Parathyroid adenoma (tissue), 2 donors: Measurements from ENCODE around the gene FARS2.

Source experiments
- H2AFZ ChIP-seq: fragments of 300-600 bp; sonication (generic); one replicate; pipeline ENCODE4 v1.7.0; 2017; ENCODE audit warnings: antibody characterized with exemption, mild to moderate bottlenecking
- H3K27ac ChIP-seq: fragments of 300-600 bp; sonication (generic); one replicate; pipeline ENCODE4 v1.7.0; 2017
- H3K27me3 ChIP-seq: fragments of 300-600 bp; sonication (generic); one replicate; pipeline ENCODE4 v1.7.0; 2017; ENCODE audit warnings: low read length; ENCODE audit not compliant: control insufficient read depth, insufficient read depth
- H3K36me3 ChIP-seq: fragments of 300-600 bp; sonication (generic); one replicate; pipeline ENCODE4 v1.7.0; 2017; ENCODE audit warnings: low read length; ENCODE audit not compliant: control insufficient read depth, insufficient read depth
- H3K4me1 ChIP-seq: fragments of 300-600 bp; sonication (generic); one replicate; pipeline ENCODE4 v1.7.0; 2017; ENCODE audit warnings: control low read depth
- H3K4me2 ChIP-seq: fragments of 300-600 bp; sonication (generic); one replicate; pipeline ENCODE4 v1.7.0; 2017; ENCODE audit warnings: low read length
- H3K4me3 ChIP-seq: fragments of 300-600 bp; sonication (generic); one replicate; pipeline ENCODE4 v1.7.0; 2017; ENCODE audit warnings: low read depth, low read length
- H3K79me2 ChIP-seq: fragments of 300-600 bp; sonication (generic); one replicate; pipeline ENCODE4 v1.7.0; 2017; ENCODE audit warnings: control low read depth
- H3K9ac ChIP-seq: fragments of 300-600 bp; sonication (generic); one replicate; pipeline ENCODE4 v1.7.0; 2017; ENCODE audit warnings: mild to moderate bottlenecking
- H3K9me3 ChIP-seq: fragments of 300-600 bp; sonication (generic); one replicate; pipeline ENCODE4 v1.7.0; 2017; ENCODE audit warnings: low read length; ENCODE audit not compliant: control insufficient read depth
- CTCF ChIP-seq: fragments of 300-600 bp; sonication (generic); IDR thresholded peaks from one replicate; pipeline ENCODE4 v1.7.0; 2017; ENCODE audit warnings: antibody characterized with exemption, mild to moderate bottlenecking
- donor health status: primary hyperparathyroidism.

FARS2 gene

GRCh38 chr6:5471637-5472398, 210.5 kb downstream of the FARS2 start:
- no peaks in the 10 kb centered on the region for H3K27me3 ChIP-seq

GRCh38 chr6:5472571-5472970, 211.3 kb downstream of the FARS2 start:
- Histone ChIP-seq H3K4me2 (no peak overlapping the region), H3K36me3 (no peaks in the 10 kb centered on the region)

More at GRCh38 chr6:5471637-5472398, 210.5 kb downstream of the FARS2 start:
- peaks cover 9% of the 10 kb centered on the region for H3K4me1 ChIP-seq
- H3K9ac ChIP-seq: no peak overlapping the region
- no peak overlapping the region for H2AFZ ChIP-seq
- H3K79me2 ChIP-seq: peaks cover 22% of the 10 kb centered on the region
- no peak overlapping the region for H3K4me2 ChIP-seq
- H3K27ac ChIP-seq: no peak overlapping the region
- H3K4me3 ChIP-seq: no peak overlapping the region
- no peaks in the 10 kb centered on the region for H3K9me3 ChIP-seq
- TF ChIP-seq CTCF: no peak
- H3K36me3 ChIP-seq: no peaks in the 10 kb centered on the region

GRCh38 chr6:5475779-5476178, 214.5 kb downstream of the FARS2 start:
- H3K27ac ChIP-seq: no peak overlapping the region
- peaks cover 22% of the 10 kb centered on the region for H3K79me2 ChIP-seq
- no peak overlapping the region for H3K4me3 ChIP-seq
- peaks cover 16% of the 10 kb centered on the region for H3K4me1 ChIP-seq
- H2AFZ ChIP-seq: no peak overlapping the region
- no peak overlapping the region for H3K4me2 ChIP-seq
- no peaks in the 10 kb centered on the region for H3K9me3 ChIP-seq
- no peak for TF ChIP-seq CTCF
- H3K36me3 ChIP-seq: no peaks in the 10 kb centered on the region
- no peak overlapping the region for H3K9ac ChIP-seq
- no peaks in the 10 kb centered on the region for H3K27me3 ChIP-seq

More at GRCh38 chr6:5472571-5472970, 211.3 kb downstream of the FARS2 start:
- no peak overlapping the region for H2AFZ ChIP-seq
- H3K9me3 ChIP-seq: no peaks in the 10 kb centered on the region
- peaks cover 16% of the 10 kb centered on the region for H3K4me1 ChIP-seq
- no peaks in the 10 kb centered on the region for H3K27me3 ChIP-seq
- no peak for TF ChIP-seq CTCF
- peaks cover 22% of the 10 kb centered on the region for H3K79me2 ChIP-seq
- no peak overlapping the region for H3K9ac ChIP-seq
- H3K27ac ChIP-seq: no peak overlapping the region
- no peak overlapping the region for H3K4me3 ChIP-seq

- no peak for TF ChIP-seq CTCF
- Histone ChIP-seq H3K4me1 (peaks cover 11% of the 10 kb centered on the region), H3K27ac (no peak overlapping the region), H3K4me2 (no peak overlapping the region), H3K4me3 (no peak overlapping the region), H2AFZ (no peak overlapping the region), H3K79me2 (peaks cover 11% of the 10 kb centered on the region), H3K27me3 (no peaks in the 10 kb centered on the region), H3K9me3 (no peaks in the 10 kb centered on the region), H3K36me3 (no peaks in the 10 kb centered on the region), H3K9ac (no peak overlapping the region)
These were observed 217.1 kb downstream of the FARS2 start for GRCh38 chr6:5478380-5478779.

GRCh38 chr6:5481033-5481432, 219.7 kb downstream of the FARS2 start:
- Histone ChIP-seq H3K27ac (no peak overlapping the region), H3K36me3 (no peaks in the 10 kb centered on the region), H2AFZ (no peak overlapping the region), H3K27me3 (no peaks in the 10 kb centered on the region), H3K4me2 (no peak overlapping the region), H3K9me3 (no peaks in the 10 kb centered on the region), H3K79me2 (peaks cover 4% of the 10 kb centered on the region), H3K9ac (no peak overlapping the region), H3K4me1 (peaks cover 9% of the 10 kb centered on the region), H3K4me3 (no peak overlapping the region)
- TF ChIP-seq CTCF: no peak
